Neural cell (in vitro differentiated cells): ENCODE measurements around the gene PDE6C. TPM values are rescaled to one million over a fixed set of nuclear protein-coding genes. Genes with fewer than 3 reads are reported as not detected.

ENCODE experiments used
- H2AFZ ChIP-seq: fragments of 200-600, 300-800 bp; sonication (generic), shearing (Covaris generic); 2 replicates; pipeline ENCODE4 v1.6.0; 2014; ENCODE audit warnings: low read depth, mild to moderate bottlenecking, antibody characterized with exemption, low read length, moderate library complexity
- H3F3A ChIP-seq: fragments of 200-600 bp; shearing (Covaris generic); 2 replicates; pipeline ENCODE4 v1.6.1; 2016; ENCODE audit warnings: mild to moderate bottlenecking, moderate library complexity, mixed read lengths, antibody characterized with exemption, low read length; ENCODE audit not compliant: insufficient read depth, poor library complexity, severe bottlenecking
- H3K27ac ChIP-seq: fragments of 200-600, 300-800 bp; sonication (generic), shearing (Covaris generic); 2 replicates; pipeline ENCODE4 v1.5.1; 2014; ENCODE audit warnings: mild to moderate bottlenecking, low read length, moderate library complexity
- H3K27me3 ChIP-seq: fragments of 300-800, 200-600 bp; sonication (generic), shearing (Covaris generic); 2 replicates; pipeline ENCODE4 v1.6.0; 2014; ENCODE audit warnings: mild to moderate bottlenecking, low read depth, low read length, moderate library complexity; ENCODE audit not compliant: insufficient read depth
- H3K36me3 ChIP-seq: fragments of 300-800, 200-600 bp; sonication (generic), shearing (Covaris generic); 2 replicates; pipeline ENCODE4 v1.5.1; 2014; ENCODE audit warnings: mild to moderate bottlenecking, antibody characterized with exemption, low read length, moderate library complexity; ENCODE audit not compliant: insufficient read depth
- H3K4me2 ChIP-seq: fragments of 300-800, 200-600 bp; sonication (generic), shearing (Covaris generic); 2 replicates; pipeline ENCODE4 v1.6.0; 2014; ENCODE audit warnings: mild to moderate bottlenecking, low read length
- H3K4me3 ChIP-seq: fragments of 300-800, 200-600 bp; sonication (generic), shearing (Covaris generic); 2 replicates; pipeline ENCODE4 v1.5.1; 2014; ENCODE audit warnings: mild to moderate bottlenecking, low read length, moderate library complexity
- H3K79me2 ChIP-seq: fragments of 200-600 bp; shearing (Covaris generic); replicated peaks from 2 replicates; pipeline ENCODE4 v1.6.0; 2014; ENCODE audit warnings: mild to moderate bottlenecking, low read length, moderate library complexity; ENCODE audit not compliant: insufficient read depth
- H3K9ac ChIP-seq: fragments of 300-800, 200-600 bp; sonication (generic), shearing (Covaris generic); 2 replicates; pipeline ENCODE4 v1.6.1; 2016; ENCODE audit warnings: mild to moderate bottlenecking, low read length, mixed read lengths
- H3K9me2 ChIP-seq: fragments of 200-600 bp; shearing (Covaris generic); 2 replicates; pipeline ENCODE4 v1.6.1; 2016; ENCODE audit warnings: mild to moderate bottlenecking, low read length, mixed read lengths; ENCODE audit not compliant: insufficient read depth
- H3K9me3 ChIP-seq: fragments of 200-600, 300-800 bp; sonication (generic), shearing (Covaris generic); 2 replicates; pipeline ENCODE4 v1.6.1; 2016; ENCODE audit warnings: mild to moderate bottlenecking, mixed run types, low read length, moderate library complexity, mixed read lengths
- H4K20me1 ChIP-seq: fragments of 200-600 bp; shearing (Covaris generic); 2 replicates; pipeline ENCODE4 v1.6.1; 2016; ENCODE audit warnings: mild to moderate bottlenecking, mixed run types; ENCODE audit not compliant: insufficient read depth
- EP300 ChIP-seq: fragments of 450-650 bp; conservative IDR thresholded peaks from 2 replicates; pipeline ENCODE4 v1.6.1; 2014; ENCODE audit warnings: antibody characterized with exemption, mild to moderate bottlenecking, moderate library complexity; ENCODE audit not compliant: poor library complexity, severe bottlenecking
- EZH2 ChIP-seq: fragments of 200-600, 300-800 bp; shearing (Covaris generic), sonication (generic); IDR thresholded peaks from 2 replicates; pipeline ENCODE4 v1.6.1; 2014; ENCODE audit warnings: antibody characterized with exemption, low read length, borderline replicate concordance, mild to moderate bottlenecking; ENCODE audit not compliant: insufficient read depth, poor library complexity, severe bottlenecking
- MXI1 ChIP-seq: fragments of 450-650 bp; conservative IDR thresholded peaks from 2 replicates; pipeline ENCODE4 v1.6.1; 2014; ENCODE audit warnings: antibody characterized with exemption, mild to moderate bottlenecking; ENCODE audit not compliant: poor library complexity, severe bottlenecking
- POLR2AphosphoS5 ChIP-seq: IDR thresholded peaks from 2 replicates; pipeline ENCODE4 v1.6.1; 2012
- RAD21 ChIP-seq: fragments of 450-650 bp; conservative IDR thresholded peaks from 2 replicates; pipeline ENCODE4 v1.6.1; 2014; ENCODE audit warnings: antibody characterized with exemption, mild to moderate bottlenecking, moderate library complexity
- REST ChIP-seq: IDR thresholded peaks from 2 replicates; pipeline ENCODE4 v1.6.1; 2012; ENCODE audit warnings: borderline replicate concordance
- SMC3 ChIP-seq: fragments of 450-650 bp; conservative IDR thresholded peaks from 2 replicates; pipeline ENCODE4 v1.6.1; 2014; ENCODE audit warnings: antibody characterized with exemption, mild to moderate bottlenecking, moderate library complexity; ENCODE audit not compliant: poor library complexity
- TAF1 ChIP-seq: IDR thresholded peaks from 2 replicates; pipeline ENCODE4 v1.6.1; 2012; ENCODE audit warnings: low read depth
- polyA plus RNA-seq: library from polyadenylated mRNA; depleted of rRNA; stranded (reverse); fragments of >200 nt; gene quantifications from 2 replicates; pipeline ENCODE4 v1.2.3, GENCODE V29; 2014
- TF ChIP-seq, protein P1 (sequence below): fragments of 450-650 bp; IDR thresholded peaks from 2 replicates; pipeline ENCODE4 v1.5.1; 2014; ENCODE audit warnings: antibody characterized with exemption, mild to moderate bottlenecking, moderate library complexity; ENCODE audit not compliant: poor library complexity, severe bottlenecking

PDE6C gene
- polyA plus RNA-seq, 1 donor from 2014 or later: not detected

- Histone ChIP-seq H2AFZ (no peak overlapping the region), H3K27ac (no peak overlapping the region), H3K9me2 (no peaks in the 10 kb centered on the region), H3K4me3 (no peak overlapping the region), H3K9me3 (no peaks in the 10 kb centered on the region), H3K79me2 (no peaks in the 10 kb centered on the region), H3K4me2 (no peak overlapping the region), H3K36me3 (no peaks in the 10 kb centered on the region), H3F3A (no peaks in the 10 kb centered on the region), H4K20me1 (no peaks in the 10 kb centered on the region), H3K27me3 (no peaks in the 10 kb centered on the region), H3K9ac (no peak overlapping the region)
- TF ChIP-seq POLR2AphosphoS5: no peak
- TF ChIP-seq MXI1: no peak
Measured at GRCh38 chr10:93629647-93630305, 17.4 kb downstream of the PDE6C start.

DNA sequence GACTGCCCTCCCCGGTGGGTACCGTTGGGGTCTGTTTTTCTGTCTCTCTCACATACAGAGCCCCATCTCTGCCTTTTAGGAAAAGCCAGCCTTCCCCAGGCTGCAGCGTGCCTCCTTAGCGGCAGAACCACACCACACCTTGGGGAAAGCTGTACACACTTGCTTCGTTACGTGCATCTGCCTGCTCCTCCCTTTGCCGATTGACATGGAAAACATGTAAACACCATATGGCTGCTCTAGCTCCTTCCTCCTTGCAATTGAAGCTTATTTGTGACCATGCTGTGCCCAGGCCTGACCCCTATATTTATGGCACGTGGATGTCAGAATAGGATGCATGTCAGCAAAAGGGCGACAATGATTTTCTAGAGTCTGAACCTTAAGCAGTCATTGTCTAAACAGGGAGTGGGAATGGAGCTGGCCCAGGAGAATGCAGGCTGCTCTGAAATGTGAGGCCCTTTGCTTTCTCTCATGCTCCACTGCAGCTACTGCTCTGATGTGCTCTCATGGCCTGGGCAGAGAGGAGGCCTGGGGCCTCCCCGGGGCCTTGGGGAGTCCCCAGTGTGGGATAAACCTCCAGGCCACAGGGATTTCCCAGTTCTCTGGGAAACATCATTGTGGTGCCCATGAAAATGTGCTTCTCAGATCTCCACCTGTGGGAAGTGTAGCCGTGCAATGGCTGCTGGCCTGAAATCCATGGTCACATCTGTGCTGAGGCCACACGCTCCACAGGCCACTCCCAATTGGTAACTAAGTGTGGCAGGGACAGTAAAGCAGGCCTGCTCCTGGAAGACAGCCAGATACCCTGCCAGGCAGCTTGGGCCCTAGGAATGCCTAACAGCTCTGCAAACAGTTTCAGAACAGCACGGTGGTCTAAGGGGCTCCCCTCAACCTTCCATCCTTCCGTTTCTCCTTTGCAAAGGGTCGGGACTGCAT is 18.6 kb downstream of the PDE6C start:
- TF ChIP-seq EZH2 (no peak), REST (no peak), MXI1 (no peak), EP300 (no peak), RAD21 (no peak), TAF1 (no peak), POLR2AphosphoS5 (no peak), SMC3 (no peak)
- TF ChIP-seq, protein P1, sequence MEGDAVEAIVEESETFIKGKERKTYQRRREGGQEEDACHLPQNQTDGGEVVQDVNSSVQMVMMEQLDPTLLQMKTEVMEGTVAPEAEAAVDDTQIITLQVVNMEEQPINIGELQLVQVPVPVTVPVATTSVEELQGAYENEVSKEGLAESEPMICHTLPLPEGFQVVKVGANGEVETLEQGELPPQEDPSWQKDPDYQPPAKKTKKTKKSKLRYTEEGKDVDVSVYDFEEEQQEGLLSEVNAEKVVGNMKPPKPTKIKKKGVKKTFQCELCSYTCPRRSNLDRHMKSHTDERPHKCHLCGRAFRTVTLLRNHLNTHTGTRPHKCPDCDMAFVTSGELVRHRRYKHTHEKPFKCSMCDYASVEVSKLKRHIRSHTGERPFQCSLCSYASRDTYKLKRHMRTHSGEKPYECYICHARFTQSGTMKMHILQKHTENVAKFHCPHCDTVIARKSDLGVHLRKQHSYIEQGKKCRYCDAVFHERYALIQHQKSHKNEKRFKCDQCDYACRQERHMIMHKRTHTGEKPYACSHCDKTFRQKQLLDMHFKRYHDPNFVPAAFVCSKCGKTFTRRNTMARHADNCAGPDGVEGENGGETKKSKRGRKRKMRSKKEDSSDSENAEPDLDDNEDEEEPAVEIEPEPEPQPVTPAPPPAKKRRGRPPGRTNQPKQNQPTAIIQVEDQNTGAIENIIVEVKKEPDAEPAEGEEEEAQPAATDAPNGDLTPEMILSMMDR: no peak
- no peak overlapping the region for H3K27ac ChIP-seq
- H3K9me2 ChIP-seq: no peaks in the 10 kb centered on the region
- no peak overlapping the region for H2AFZ ChIP-seq
- no peak overlapping the region for H3K4me3 ChIP-seq
- no peak overlapping the region for H3K4me2 ChIP-seq
- H3K36me3 ChIP-seq: no peaks in the 10 kb centered on the region
- no peaks in the 10 kb centered on the region for H3K9me3 ChIP-seq
- H3F3A ChIP-seq: no peaks in the 10 kb centered on the region
- H4K20me1 ChIP-seq: no peaks in the 10 kb centered on the region
- no peak overlapping the region for H3K9ac ChIP-seq
- no peaks in the 10 kb centered on the region for H3K79me2 ChIP-seq
- H3K27me3 ChIP-seq: no peaks in the 10 kb centered on the region
